GM23338 (cell line): ENCODE data around the gene CRELD1. TPM values are rescaled to one million over a fixed set of nuclear protein-coding genes. Genes with fewer than 3 reads are reported as not detected.

Source experiments
- ATAC-seq: fragments of 200-7000 bp; cut with Tn5 transposase; 3 replicates; pipeline ENCODE4 v1.9.1; 2020
- DNase-seq: peaks from one replicate; pipeline ENCODE4 v3.0.0-alpha.2; 2015; ENCODE audit warnings: low spot score
- H2AFZ ChIP-seq: fragments of 200-600 bp; sonication (generic); 2 replicates; pipeline ENCODE4 v1.8.0; 2016; ENCODE audit warnings: antibody characterized with exemption, mild to moderate bottlenecking, moderate library complexity
- H3F3A ChIP-seq: fragments of 200-600 bp; sonication (generic); replicated peaks from 2 replicates; pipeline ENCODE4 v1.8.0; 2017; ENCODE audit warnings: antibody characterized with exemption, mixed run types, low read depth
- H3K27ac ChIP-seq: fragments of 200-600 bp; sonication (generic); 2 replicates; pipeline ENCODE4 v1.6.1; 2016; ENCODE audit warnings: low read depth
- H3K27me3 ChIP-seq: fragments of 200-600 bp; sonication (generic); 2 replicates; pipeline ENCODE4 v1.8.0; 2016; ENCODE audit warnings: mild to moderate bottlenecking, mixed run types, moderate library complexity; ENCODE audit not compliant: insufficient read depth
- H3K36me3 ChIP-seq: fragments of 200-600 bp; sonication (generic); 2 replicates; pipeline ENCODE4 v1.8.0; 2016; ENCODE audit warnings: mild to moderate bottlenecking; ENCODE audit not compliant: insufficient read depth
- H3K4me1 ChIP-seq: fragments of 200-600 bp; sonication (generic); 2 replicates; pipeline ENCODE4 v1.8.0; 2016; ENCODE audit warnings: mild to moderate bottlenecking, moderate library complexity; ENCODE audit not compliant: insufficient read depth
- H3K4me2 ChIP-seq: fragments of 200-600 bp; sonication (generic); 2 replicates; pipeline ENCODE4 v1.7.1; 2017; ENCODE audit warnings: mixed run types
- H3K4me3 ChIP-seq: fragments of 200-600 bp; sonication (generic); 2 replicates; pipeline ENCODE4 v1.6.1; 2016; ENCODE audit warnings: mixed run types
- H3K79me2 ChIP-seq: fragments of 200-600 bp; sonication (generic); replicated peaks from 2 replicates; pipeline ENCODE4 v1.8.0; 2017; ENCODE audit warnings: mild to moderate bottlenecking; ENCODE audit not compliant: insufficient read depth
- H3K9me2 ChIP-seq: fragments of 200-600 bp; sonication (generic); 2 replicates; pipeline ENCODE4 v1.8.0; 2017; ENCODE audit not compliant: insufficient read depth
- H4K20me1 ChIP-seq: fragments of 200-600 bp; sonication (generic); replicated peaks from 2 replicates; pipeline ENCODE4 v1.8.0; 2017; ENCODE audit warnings: mild to moderate bottlenecking; ENCODE audit not compliant: insufficient read depth
- H3K27ac Mint-ChIP-seq: 2 replicates; pipeline ENCODE4 v1.8.0; 2020; ENCODE audit warnings: inconsistent platforms, mild to moderate bottlenecking, moderate library complexity, mixed read lengths
- H3K27me3 Mint-ChIP-seq: 3 replicates; pipeline ENCODE4 v1.8.0; 2022; ENCODE audit warnings: low read depth, mild to moderate bottlenecking, moderate library complexity, mixed read lengths, inconsistent platforms; ENCODE audit not compliant: insufficient read depth, poor library complexity
- H3K36me3 Mint-ChIP-seq: 3 replicates; pipeline ENCODE4 v1.8.0; 2021; ENCODE audit warnings: low read depth, mild to moderate bottlenecking, inconsistent platforms, moderate library complexity, mixed read lengths
- H3K4me1 Mint-ChIP-seq: 3 replicates; pipeline ENCODE4 v1.8.0; 2020; ENCODE audit warnings: mild to moderate bottlenecking, inconsistent platforms, mixed read lengths
- H3K4me3 Mint-ChIP-seq: 3 replicates; pipeline ENCODE4 v1.8.0; 2021; ENCODE audit warnings: moderate library complexity, mild to moderate bottlenecking, inconsistent platforms, mixed read lengths
- H3K9me3 Mint-ChIP-seq: 3 replicates; pipeline ENCODE4 v1.8.0; 2020; ENCODE audit warnings: moderate library complexity, mild to moderate bottlenecking, inconsistent platforms, mixed read lengths
- CREB1 ChIP-seq: fragments of 250-450 bp; sonication (Bioruptor Pico); IDR thresholded peaks from 2 replicates; pipeline ENCODE4 v1.5.0; 2020; ENCODE audit warnings: low read depth, mild to moderate bottlenecking, moderate library complexity
- EZH2 ChIP-seq: fragments of 200-600 bp; sonication (generic); IDR thresholded peaks from one replicate; pipeline ENCODE4 v1.8.0; 2017; ENCODE audit warnings: antibody characterized with exemption, mild to moderate bottlenecking, low read depth; ENCODE audit not compliant: unreplicated experiment
- EZH2phosphoT487 ChIP-seq: fragments of 200-600 bp; sonication (generic); IDR thresholded peaks from one replicate; pipeline ENCODE4 v1.8.1; 2018; ENCODE audit warnings: antibody characterized with exemption; ENCODE audit not compliant: unreplicated experiment
- JUNB ChIP-seq: IDR thresholded peaks from one replicate; pipeline ENCODE4 v1.6.1; 2016; ENCODE audit warnings: antibody characterized with exemption; ENCODE audit not compliant: unreplicated experiment
- NANOG ChIP-seq: IDR thresholded peaks from 2 replicates; pipeline ENCODE4 v1.6.1; 2016; ENCODE audit warnings: antibody characterized with exemption, borderline replicate concordance
- POLR2AphosphoS5 ChIP-seq: IDR thresholded peaks from 2 replicates; pipeline ENCODE4 v1.6.1; 2016; ENCODE audit warnings: antibody characterized with exemption, low read depth
- REST ChIP-seq: IDR thresholded peaks from one replicate; pipeline ENCODE4 v1.6.1; 2018; ENCODE audit warnings: antibody characterized with exemption; ENCODE audit not compliant: unreplicated experiment
- STAT1 ChIP-seq: IDR thresholded peaks from one replicate; pipeline ENCODE4 v1.6.1; 2016; ENCODE audit warnings: antibody characterized with exemption; ENCODE audit not compliant: unreplicated experiment
- ZNF114 ChIP-seq: fragments of 250-450 bp; sonication (Bioruptor Pico); IDR thresholded peaks from 2 replicates; pipeline ENCODE4 v1.5.0; 2020; ENCODE audit warnings: mild to moderate bottlenecking, moderate library complexity
- ZNF331 ChIP-seq: fragments of 250-450 bp; sonication (Bioruptor Pico); IDR thresholded peaks from 2 replicates; pipeline ENCODE4 v1.5.0; 2020; ENCODE audit warnings: low read depth, mild to moderate bottlenecking, moderate library complexity
- ZNF462 ChIP-seq: fragments of 250-450 bp; sonication (Bioruptor Pico); IDR thresholded peaks from 2 replicates; pipeline ENCODE4 v1.5.0; 2020; ENCODE audit warnings: mild to moderate bottlenecking, moderate library complexity
- polyA plus RNA-seq: library from polyadenylated mRNA; unstranded; fragments of >200 nt; fragmentation: Nextera tagmentation; extraction: Ambion mirVana; gene quantifications from 2 replicates; pipeline ENCODE4 v1.2.1, GENCODE V29; 2016
- total RNA-seq: library from RNA; depleted of rRNA; stranded (reverse); fragments of >200 nt; shearing (Covaris generic); gene quantifications from 2 replicates; pipeline ENCODE4 v1.2.3, GENCODE V29; 2014
- TF ChIP-seq, protein P1 (sequence below), 2 experiments: fragments of 200-600 bp in 1 of 2; sonication (generic) in 1 of 2; conservative IDR thresholded peaks; 2 replicates each; pipeline versions ENCODE4 v1.5.1 to v1.6.1; 2016 to 2017; ENCODE audit warnings: antibody characterized with exemption in 2 of 2, low read depth in 2 of 2, mild to moderate bottlenecking in 2 of 2, moderate library complexity in 1 of 2
- TF ChIP-seq, protein P2 (sequence below): IDR thresholded peaks from 2 replicates; pipeline ENCODE4 v1.6.1; 2016; ENCODE audit warnings: antibody characterized with exemption

The CRELD1 gene
- total and polyA plus RNA-seq, 2 experiments from 2014 or later, result 11.5 to 13.1 TPM

DNA sequence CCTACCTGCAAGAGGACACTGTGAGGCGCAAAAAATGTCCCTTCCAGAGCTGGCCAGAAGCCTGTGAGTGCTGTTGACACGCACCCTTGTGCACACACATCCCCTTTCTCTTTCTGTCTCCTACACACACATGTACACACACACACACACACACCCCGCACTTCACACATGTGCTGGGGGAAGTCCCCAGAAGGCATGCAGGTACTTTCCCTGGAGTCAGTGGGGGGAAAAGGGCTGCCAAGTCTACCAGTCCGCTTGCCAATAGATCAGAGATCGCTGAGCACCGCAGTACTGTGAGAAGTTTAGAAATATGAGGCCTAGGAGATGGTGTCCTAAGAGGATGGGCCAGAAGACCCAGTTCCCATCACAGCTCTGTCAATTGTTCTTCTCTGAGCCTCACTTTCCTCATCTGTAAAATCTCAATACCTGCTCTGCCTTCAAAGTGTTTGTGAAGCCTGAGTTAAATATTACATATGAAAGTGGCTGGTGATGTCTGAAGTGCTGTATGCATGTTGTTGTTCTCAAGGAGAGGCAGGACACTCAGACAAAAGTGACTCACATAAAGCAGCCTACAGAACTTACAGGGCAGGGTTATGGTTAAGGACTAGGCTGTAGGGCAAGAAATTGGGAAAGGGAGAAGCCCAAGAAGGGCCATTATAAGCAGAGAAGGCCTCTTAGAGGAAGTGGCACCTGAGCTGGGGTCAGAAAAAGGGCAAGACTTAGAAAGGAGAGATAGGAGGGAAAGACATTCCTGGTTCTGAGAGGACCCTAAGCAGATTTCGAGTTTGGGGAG is 24.2 kb upstream of the CRELD1 start:
- no peak overlapping the region for H3K27ac ChIP-seq
- no peak overlapping the region for H3K4me3 ChIP-seq
- H3K36me3 ChIP-seq, result no peaks in the 10 kb centered on the region
- Mint-ChIP-seq H3K9me3 (peaks cover 19% of the 10 kb centered on the region), H3K27ac (no peak overlapping the region), H3K27me3 (peaks cover 10% of the 10 kb centered on the region), H3K4me1 (no peaks in the 10 kb centered on the region), H3K36me3 (peaks cover 17% of the 10 kb centered on the region), H3K4me3 (no peak overlapping the region)
- H2AFZ ChIP-seq, result no peak overlapping the region
- no peaks in the 10 kb centered on the region for H4K20me1 ChIP-seq
- 0 out of 2 replicates have a peak, but pooled peaks cover 4% of the 10 kb centered on the region for H3K9me2 ChIP-seq
- no peak for ATAC-seq
- no peak for TF ChIP-seq ZNF462 (CRISPR knock-in tag)
- no peak for TF ChIP-seq NANOG
- TF ChIP-seq, protein P1, sequence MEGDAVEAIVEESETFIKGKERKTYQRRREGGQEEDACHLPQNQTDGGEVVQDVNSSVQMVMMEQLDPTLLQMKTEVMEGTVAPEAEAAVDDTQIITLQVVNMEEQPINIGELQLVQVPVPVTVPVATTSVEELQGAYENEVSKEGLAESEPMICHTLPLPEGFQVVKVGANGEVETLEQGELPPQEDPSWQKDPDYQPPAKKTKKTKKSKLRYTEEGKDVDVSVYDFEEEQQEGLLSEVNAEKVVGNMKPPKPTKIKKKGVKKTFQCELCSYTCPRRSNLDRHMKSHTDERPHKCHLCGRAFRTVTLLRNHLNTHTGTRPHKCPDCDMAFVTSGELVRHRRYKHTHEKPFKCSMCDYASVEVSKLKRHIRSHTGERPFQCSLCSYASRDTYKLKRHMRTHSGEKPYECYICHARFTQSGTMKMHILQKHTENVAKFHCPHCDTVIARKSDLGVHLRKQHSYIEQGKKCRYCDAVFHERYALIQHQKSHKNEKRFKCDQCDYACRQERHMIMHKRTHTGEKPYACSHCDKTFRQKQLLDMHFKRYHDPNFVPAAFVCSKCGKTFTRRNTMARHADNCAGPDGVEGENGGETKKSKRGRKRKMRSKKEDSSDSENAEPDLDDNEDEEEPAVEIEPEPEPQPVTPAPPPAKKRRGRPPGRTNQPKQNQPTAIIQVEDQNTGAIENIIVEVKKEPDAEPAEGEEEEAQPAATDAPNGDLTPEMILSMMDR (conservative IDR thresholded peaks at IDR 0.05; ENCODE audit: low read depth in 2 of 2), result no peak
- TF ChIP-seq REST, result no peak
- no peak for TF ChIP-seq ZNF331 (CRISPR knock-in tag)
- TF ChIP-seq STAT1, result no peak
- TF ChIP-seq JUNB, result no peak
- TF ChIP-seq CREB1 (CRISPR knock-in tag), result no peak
- TF ChIP-seq, protein P2, sequence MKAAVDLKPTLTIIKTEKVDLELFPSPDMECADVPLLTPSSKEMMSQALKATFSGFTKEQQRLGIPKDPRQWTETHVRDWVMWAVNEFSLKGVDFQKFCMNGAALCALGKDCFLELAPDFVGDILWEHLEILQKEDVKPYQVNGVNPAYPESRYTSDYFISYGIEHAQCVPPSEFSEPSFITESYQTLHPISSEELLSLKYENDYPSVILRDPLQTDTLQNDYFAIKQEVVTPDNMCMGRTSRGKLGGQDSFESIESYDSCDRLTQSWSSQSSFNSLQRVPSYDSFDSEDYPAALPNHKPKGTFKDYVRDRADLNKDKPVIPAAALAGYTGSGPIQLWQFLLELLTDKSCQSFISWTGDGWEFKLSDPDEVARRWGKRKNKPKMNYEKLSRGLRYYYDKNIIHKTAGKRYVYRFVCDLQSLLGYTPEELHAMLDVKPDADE, result no peak
- no peak for TF ChIP-seq EZH2
- no peak for TF ChIP-seq EZH2phosphoT487
- no peak for TF ChIP-seq POLR2AphosphoS5
- TF ChIP-seq ZNF114 (CRISPR knock-in tag), result no peak
- H3K27me3 ChIP-seq, result 0 out of 2 replicates have a peak, but pooled peaks cover 5% of the 10 kb centered on the region
- DNase-seq, result no peak
- no peaks in the 10 kb centered on the region for H3F3A ChIP-seq
- H3K4me1 ChIP-seq, result no peaks in the 10 kb centered on the region
- H3K4me2 ChIP-seq, result no peak overlapping the region
- H3K79me2 ChIP-seq, result no peaks in the 10 kb centered on the region
